ENCODE measurements around the gene SLC26A4.
"Not testable (repeated sequence)": the region's sequence is repeated elsewhere in the genome, so short reads cannot be mapped to it uniquely, and the experiment has no call there.

Gene SLC26A4

DNA sequence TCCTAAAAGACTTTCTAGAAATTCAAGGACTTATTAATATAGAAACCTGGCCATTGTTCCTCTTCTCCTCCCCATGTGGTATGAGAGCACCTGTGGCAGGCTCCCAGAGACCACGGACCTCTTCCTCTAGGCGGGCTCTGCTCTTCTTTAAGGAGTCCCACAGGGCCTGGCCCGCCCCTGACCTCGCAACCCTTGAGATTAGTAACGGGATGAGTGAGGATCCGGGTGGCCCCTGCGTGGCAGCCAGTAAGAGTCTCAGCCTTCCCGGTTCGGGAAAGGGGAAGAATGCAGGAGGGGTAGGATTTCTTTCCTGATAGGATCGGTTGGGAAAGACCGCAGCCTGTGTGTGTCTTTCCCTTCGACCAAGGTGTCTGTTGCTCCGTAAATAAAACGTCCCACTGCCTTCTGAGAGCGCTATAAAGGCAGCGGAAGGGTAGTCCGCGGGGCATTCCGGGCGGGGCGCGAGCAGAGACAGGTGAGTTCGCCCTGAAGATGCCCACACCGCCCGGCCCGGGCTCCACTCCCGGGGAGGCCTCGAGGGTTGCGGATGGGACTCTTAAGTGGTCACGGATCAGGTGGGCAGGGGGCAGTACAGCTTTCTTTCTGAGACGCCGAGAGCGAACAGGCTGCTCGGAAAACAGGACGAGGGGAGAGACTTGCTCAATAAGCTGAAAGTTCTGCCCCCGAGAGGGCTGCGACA is at the start of gene SLC26A4:
Gene SLC26A4 (plus strand): TSS at position 448 of the 700 bp plus-strand sequence. CDS start 814 bp downstream, outside the sequence.
- DNase-seq, result peak; percentile 35

DNA sequence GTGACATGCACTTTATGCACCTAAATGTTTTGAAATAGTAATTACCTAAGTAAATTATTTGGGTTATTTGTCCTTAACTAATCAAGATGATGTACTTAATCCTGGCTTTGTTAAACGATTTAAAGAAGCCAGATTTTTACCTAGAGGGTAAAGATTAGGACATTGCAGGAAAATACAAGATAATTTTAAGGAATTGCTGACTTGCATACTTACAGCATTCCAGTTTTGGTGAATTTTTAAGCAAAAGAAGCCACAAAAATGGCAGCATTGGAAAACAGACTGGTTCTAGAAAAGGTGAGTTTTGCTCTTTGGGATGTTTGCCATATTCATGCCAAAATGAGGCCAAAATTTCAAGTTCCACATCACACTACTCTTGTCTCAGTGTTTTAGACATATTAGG is 47.2 kb upstream of the SLC26A4 start:
- DNase-seq, result no peak

DNA sequence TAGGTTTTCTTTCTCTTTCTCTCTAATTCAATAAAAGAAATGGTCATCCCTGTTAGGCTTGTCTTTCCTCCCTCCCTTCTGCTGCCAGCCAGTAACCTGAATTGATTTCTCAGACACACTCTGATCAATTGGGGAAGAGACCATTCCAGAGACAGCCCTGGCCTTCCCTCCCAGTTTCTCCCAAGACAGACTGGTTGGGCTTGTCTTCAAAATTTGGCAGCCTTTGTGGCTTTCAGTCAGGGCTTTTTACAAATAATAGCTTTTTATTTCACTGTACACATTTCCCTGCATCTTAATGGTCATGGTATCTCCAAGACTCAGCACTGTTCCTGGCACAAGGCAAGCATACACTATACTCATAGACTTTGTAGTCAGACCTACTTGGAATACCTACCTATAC is 46.7 kb upstream of the SLC26A4 start:
- DNase-seq, result no peak

GRCh38 chr7:107614425-107614824 is 46.2 kb upstream of the SLC26A4 start:
- DNase-seq, result no peak

DNA sequence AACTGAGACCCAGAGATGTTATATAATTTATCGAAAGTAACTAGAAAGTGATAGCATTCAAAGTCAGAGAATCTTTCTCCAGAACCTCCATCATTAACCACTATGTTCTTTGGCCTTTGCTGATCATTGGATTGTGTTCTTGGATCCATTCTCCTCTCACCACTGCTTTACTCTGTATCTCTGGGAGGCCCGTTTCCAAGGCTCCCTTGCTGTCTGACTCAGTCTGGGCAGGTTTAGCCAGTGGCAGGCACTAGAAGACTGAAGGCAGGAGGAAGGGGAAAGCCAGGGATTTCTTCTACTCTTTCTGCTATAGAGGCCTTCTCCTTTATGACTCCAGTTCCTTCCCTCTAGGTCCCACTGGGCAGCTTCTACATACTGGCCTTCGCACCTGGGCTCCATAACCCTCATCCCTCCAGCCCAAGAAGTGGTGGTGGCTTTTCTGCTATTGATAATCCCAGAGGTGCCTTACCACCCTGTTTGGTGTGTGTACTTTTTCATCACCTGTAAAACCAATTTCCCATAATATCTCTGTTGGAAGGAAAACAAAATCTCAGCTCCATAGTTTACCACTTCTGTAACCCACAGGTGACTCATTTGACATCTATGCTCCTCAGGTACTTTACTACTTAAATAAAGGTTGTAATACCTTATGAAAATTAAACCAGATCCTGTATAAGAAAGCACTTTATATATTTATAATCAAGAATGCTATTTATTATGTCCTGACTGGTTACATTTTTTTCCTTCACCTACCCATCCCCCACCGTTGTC is 44.5 kb upstream of the SLC26A4 start:
- no peak for DNase-seq

GRCh38 chr7:107622429-107622828 is 38.2 kb upstream of the SLC26A4 start:
- DNase-seq, result peak; percentile 91

DNA sequence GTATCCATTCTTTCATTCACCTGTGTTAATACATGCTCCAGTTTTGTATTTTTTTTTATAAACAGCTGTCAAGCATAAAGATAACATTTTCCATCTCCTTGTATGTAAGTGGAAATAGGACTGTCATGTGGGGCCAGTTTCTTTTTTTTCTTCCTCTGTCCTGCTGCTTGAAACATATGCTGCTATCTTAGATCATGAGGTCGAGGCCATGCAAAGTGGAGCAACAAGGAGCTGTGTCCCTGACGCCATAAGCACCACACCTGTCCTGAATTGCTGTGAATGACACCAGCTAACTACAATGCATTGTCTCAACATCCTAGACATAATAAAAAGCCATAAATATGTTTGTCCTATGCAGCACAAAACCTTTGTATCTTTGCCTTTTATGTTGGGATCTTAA is 37.7 kb upstream of the SLC26A4 start:
- DNase-seq, result no peak

GRCh38 chr7:107627002-107627401 is 33.6 kb upstream of the SLC26A4 start:
- no peak for DNase-seq

DNA sequence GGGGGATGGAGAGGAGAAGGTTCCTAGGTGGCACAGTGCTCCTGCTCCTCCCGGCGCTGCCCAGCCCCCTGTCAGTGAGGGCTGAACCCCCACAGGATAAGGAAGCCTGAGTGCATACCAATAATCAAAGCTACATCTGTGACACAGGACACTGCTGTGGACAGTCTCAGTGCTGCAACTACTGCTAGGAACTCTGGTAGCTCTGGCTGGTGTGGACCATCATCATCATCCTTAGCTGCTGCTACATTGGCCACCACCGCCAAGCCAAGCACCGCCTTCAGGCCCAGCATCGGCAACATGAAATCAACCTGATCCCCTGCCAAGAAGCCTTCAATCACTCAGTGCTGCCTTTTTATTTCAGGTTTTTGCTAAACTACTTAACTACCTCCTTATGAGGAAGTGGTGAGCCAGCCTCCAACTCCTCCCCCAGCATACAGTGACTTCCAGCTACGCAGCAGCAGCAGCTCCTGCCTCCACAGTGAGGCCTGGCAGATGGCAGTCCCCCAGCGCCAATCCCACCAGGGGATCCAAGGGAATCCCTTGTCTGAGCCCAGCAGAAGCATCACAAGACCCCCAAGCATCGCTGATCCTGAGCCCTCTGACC is 32.1 kb upstream of the SLC26A4 start:
- peak; percentile 81 for DNase-seq

- no peak for DNase-seq
Measured at GRCh38 chr7:107630342-107630741, 30.3 kb upstream of the SLC26A4 start.

DNA sequence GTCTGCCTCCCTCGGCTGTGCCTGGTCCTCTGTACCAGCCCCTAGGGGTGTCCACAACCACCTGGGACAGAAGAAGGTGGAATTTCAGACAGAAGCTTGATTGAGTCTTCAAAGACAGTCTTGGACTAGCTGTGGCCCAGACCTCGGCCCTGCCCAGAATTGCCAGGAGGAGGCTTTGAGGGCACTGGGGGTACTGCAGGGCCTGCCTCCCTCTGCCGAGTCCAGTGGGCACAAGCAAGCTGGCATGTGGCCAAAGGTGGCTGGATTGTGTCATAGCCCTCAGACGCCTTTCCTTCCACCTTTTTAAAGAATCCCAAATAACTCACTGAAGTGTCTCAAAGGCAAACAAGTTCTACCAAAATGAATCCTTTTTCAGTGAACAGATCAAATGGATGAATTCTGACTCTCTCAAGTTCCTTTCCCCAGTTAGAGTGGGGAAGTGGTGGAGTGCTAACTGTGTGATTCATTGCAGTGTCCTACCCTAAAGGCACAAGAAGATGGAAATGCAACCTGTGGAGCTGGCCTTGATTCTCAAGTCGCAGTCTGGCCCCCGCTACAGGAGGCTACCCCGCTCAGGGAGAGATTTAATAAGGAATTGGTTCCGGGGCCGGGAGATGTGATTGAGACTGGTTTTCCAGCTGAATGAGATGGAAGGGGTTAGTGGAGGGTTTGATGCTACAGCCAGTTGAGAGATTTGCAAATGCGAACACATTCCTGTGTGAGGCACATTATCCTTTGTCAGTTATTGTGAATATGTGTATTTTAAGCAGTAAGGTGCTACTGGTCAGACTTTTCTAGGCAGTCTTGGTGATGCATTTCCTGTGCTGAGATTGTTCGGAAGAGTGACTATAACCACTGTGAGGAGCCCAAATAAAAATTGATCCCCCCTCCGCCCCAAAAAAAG is 28.8 kb upstream of the SLC26A4 start:
- no peak for DNase-seq

GRCh38 chr7:107632492-107632865 is 28.1 kb upstream of the SLC26A4 start:
- DNase-seq, result no peak

DNA sequence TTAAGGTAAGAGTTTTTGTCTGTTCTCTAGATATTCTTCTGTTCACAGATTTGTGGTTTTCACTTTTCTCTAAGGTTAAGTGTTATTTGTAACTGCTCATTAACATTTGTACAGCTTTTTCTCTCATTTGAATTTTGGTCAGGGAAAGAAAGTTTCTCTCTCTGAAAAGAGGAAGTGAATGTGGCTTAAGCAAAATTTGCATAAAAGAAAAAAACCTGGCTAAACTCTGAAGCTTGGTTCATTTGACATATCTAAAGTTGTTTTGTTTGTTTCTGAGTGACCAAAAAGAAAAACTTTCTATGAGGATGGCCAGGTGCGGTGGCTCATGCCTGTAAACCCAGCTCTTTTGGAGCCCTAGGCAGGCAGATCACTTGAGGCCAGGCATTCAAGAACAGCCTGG is 22.0 kb upstream of the SLC26A4 start:
- DNase-seq, result peak; percentile 78

GRCh38 chr7:107639070-107639469 is 21.6 kb upstream of the SLC26A4 start:
- not testable (repeated sequence) for DNase-seq

DNA sequence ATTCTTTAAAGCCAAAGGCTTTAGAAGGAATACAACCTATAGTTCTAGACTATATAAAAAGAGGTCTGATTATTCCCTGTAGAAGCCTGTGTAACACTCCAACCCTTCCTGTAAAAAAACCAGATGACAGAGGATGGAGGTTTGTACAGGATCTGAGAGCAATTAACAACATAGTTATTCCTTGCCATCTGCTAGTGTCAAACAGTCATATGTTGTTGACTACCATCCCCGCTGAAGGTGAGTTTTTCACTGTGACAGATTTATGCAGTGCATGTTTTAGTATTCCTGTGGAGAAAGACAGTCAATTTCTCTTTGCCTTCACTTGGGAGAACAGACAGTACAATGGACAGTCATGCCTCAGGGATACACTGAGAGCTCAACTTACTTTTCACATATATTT is 19.0 kb upstream of the SLC26A4 start:
- no peak for DNase-seq

- no peak for DNase-seq
Measured at GRCh38 chr7:107642501-107642900, 18.1 kb upstream of the SLC26A4 start.

- no peak for DNase-seq
Measured at GRCh38 chr7:107643407-107643806, 17.2 kb upstream of the SLC26A4 start.

- no peak for DNase-seq
Measured at GRCh38 chr7:107643938-107644308, 16.7 kb upstream of the SLC26A4 start.

GRCh38 chr7:107644309-107644974 is 16.2 kb upstream of the SLC26A4 start:
- DNase-seq, result peak; percentile 68

DNA sequence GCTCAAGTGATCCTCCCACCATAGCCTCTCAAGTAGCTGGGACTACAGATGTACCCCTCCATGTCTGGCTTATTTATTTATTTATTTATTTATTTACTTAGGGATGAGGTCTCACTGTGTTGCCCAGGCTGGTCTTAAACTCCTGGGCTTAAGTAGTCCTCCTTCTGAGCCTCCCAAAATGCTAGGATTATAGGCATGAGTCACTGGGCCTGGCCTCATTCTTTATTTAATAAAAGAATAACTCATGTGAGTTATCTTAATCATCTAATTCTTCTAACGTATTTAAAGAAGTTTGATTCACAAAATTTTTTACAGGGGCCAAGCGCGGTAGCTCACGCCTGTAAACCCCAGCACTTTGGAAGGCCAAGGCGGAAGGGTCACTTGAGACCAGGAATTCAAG is 8.0 kb upstream of the SLC26A4 start:
- DNase-seq, result no peak

DNA sequence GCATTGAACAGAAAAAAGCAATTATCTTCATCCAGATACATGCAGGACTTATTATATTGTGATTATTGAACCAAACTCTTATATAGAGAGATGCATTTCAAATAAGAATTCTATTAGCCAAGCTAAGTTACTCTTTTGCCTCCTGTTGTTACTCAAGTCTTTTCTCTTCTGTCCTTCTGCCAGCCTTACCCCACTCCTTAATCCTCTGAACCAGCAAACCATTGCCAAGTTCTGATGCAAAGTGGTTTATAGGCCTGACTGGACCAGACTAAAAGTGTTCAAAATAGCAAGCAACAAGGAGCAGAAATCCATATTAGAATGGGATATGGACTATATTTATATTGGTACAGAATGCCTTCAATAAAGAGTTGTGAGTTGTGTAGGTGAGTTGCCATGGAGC is 2.2 kb upstream of the SLC26A4 start:
- no peak for DNase-seq

DNA sequence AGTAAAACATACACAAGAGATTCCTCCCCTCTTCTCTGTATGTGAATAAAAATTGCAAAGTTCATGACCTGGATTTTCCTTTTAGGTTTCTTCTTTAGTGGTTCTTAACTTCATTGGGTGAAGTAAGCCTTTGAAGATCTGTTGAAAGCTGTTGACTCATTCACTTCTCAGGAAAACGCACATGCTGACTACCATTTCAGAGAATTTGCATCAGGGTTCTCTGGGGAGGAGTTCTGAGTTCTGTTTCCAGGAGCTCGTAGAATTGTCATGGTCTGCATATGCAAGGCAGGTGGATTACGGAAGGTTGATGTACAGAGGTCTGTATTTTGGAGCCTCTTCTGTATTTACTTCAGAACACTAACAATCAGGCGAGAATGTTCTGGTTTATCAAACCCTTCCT is 962 bp upstream of the SLC26A4 start:
- peak; percentile 81 for DNase-seq

Measured in MV-4-11 (cell line).